SH-SY5Y (cell line): Measurements from ENCODE around the gene RERE.

Experiments used
- GATA2 ChIP-seq: IDR thresholded peaks from 2 replicates; pipeline ENCODE4 v1.6.1; 2011; ENCODE audit warnings: mild to moderate bottlenecking, low read depth, low read length
- GATA3 ChIP-seq: IDR thresholded peaks from 2 replicates; pipeline ENCODE4 v1.6.1; 2011; ENCODE audit warnings: low read depth, mild to moderate bottlenecking, low read length, moderate library complexity

DNA sequence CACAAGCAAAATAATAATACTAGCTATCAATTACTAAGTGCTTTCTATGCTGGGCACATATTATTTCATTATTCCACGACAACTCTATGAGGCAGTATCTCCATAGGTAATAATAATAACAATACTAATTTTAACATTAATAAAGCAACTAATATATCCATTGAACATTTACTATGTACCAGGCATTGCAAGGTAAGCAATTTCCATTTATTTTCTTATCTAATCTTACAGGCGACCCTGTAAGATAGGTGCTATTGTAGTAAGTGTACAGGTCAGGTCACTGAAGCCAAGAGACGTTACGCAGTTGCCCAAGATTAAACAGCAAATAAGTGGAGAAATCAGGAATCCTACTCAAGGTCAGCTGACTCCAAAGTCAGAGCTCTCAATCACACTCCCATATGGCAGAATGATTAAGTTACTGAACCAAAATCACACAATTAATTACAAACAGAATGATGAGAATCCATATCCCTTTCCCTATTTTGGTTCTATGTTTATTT is 301.1 kb downstream of the RERE start:
- no peak for TF ChIP-seq GATA3
- TF ChIP-seq GATA2 = no peak
